Measurements from ENCODE around the gene AXIN1.

DNA sequence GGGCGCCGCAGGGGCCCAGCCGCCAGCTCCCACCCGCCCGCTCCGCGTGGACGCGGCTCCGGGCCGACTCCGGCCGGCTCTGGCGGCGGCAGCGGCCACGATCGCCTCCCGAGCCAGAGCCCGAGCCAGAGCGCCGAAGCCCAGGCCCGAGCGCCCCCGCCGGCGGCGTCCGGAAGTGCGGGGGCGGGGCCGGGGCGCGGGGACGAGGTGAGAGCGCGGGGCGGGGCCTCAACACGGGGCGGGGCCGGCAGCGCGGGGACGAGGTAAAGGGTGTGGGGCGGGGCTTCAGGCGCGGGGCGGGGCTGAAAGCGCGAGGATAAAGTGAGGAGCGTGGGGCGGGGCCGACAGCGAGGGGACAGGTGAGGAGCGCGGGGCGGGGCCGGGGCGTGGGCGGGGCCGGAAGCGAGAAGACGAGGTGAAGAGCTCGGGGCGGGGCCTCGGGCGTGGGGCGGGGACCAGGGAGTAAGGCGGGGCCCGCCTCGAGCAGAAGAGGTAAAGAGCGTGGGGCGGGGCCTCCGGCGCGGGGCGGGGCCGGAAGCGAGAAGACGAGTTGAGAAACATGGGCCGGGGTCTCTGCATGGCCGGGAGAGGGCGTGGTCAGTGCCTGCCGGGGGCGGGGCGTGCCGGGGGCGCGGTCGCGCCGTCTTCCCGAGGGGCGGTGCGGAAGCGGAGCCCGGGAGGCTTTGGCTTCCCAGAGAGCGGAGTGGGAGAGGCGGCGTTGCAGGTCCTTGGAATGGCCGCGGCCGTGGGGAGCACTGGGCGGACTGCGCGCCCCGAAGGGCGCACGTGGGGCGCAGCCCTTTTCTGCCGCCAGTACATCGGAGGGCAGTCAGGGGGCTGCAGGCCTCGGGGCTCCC lies at the start of gene AXIN1:
- TF ChIP-seq, protein P1, sequence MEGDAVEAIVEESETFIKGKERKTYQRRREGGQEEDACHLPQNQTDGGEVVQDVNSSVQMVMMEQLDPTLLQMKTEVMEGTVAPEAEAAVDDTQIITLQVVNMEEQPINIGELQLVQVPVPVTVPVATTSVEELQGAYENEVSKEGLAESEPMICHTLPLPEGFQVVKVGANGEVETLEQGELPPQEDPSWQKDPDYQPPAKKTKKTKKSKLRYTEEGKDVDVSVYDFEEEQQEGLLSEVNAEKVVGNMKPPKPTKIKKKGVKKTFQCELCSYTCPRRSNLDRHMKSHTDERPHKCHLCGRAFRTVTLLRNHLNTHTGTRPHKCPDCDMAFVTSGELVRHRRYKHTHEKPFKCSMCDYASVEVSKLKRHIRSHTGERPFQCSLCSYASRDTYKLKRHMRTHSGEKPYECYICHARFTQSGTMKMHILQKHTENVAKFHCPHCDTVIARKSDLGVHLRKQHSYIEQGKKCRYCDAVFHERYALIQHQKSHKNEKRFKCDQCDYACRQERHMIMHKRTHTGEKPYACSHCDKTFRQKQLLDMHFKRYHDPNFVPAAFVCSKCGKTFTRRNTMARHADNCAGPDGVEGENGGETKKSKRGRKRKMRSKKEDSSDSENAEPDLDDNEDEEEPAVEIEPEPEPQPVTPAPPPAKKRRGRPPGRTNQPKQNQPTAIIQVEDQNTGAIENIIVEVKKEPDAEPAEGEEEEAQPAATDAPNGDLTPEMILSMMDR (IDR thresholded peaks at IDR 0.05; ENCODE audit: control extremely low read depth in 1 of 3, insufficient read depth in 1 of 3, low read depth in 1 of 3, low read length in 3 of 3) = peak; percentile 44 to 64 (median 51)
- TF ChIP-seq CREB1 (IDR thresholded peaks at IDR 0.05) (no peak), SP2 (IDR thresholded peaks at IDR 0.05; ENCODE audit: low read length) (no peak), POLR2A (IDR thresholded peaks at IDR 0.05; ENCODE audit: control extremely low read depth in 1 of 2, low read depth in 2 of 2, low read length in 2 of 2) (peak in 1 of 2 experiments; percentile 44; a peak in 1 of 3 replicates), RFX5 (IDR thresholded peaks at IDR 0.05; ENCODE audit: borderline replicate concordance, low read depth, low read length) (no peak), NRF1 (IDR thresholded peaks at IDR 0.05; ENCODE audit: low read depth, low read length) (no peak), MAFK (IDR thresholded peaks at IDR 0.05; ENCODE audit: low read depth, low read length) (no peak), POLR2AphosphoS5 (IDR thresholded peaks at IDR 0.05; ENCODE audit: low read depth, low read length) (no peak), SP4 (IDR thresholded peaks at IDR 0.05; ENCODE audit: low read length) (peak; percentile 86; the same call in 1 of the 2 replicates), BCL11A (IDR thresholded peaks at IDR 0.05; ENCODE audit: low read depth in 2 of 2, low read length in 2 of 2) (no peak), ZNF274 (IDR thresholded peaks at IDR 0.05; ENCODE audit: borderline replicate concordance, extremely low read depth, low read length) (no peak)
- TF ChIP-seq, protein P2, sequence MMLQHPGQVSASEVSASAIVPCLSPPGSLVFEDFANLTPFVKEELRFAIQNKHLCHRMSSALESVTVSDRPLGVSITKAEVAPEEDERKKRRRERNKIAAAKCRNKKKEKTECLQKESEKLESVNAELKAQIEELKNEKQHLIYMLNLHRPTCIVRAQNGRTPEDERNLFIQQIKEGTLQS (IDR thresholded peaks at IDR 0.05; ENCODE audit: insufficient read depth, low read depth, low read length) = no peak
- TF ChIP-seq, protein P3, sequence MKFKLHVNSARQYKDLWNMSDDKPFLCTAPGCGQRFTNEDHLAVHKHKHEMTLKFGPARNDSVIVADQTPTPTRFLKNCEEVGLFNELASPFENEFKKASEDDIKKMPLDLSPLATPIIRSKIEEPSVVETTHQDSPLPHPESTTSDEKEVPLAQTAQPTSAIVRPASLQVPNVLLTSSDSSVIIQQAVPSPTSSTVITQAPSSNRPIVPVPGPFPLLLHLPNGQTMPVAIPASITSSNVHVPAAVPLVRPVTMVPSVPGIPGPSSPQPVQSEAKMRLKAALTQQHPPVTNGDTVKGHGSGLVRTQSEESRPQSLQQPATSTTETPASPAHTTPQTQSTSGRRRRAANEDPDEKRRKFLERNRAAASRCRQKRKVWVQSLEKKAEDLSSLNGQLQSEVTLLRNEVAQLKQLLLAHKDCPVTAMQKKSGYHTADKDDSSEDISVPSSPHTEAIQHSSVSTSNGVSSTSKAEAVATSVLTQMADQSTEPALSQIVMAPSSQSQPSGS (IDR thresholded peaks at IDR 0.05; ENCODE audit: low read length) = no peak
